WI38 (cell line): ENCODE data around the gene CCDC71.

Experiments
- H3K4me3 ChIP-seq: 2 replicates; pipeline ENCODE4 v1.5.1; 2011; ENCODE audit warnings: low read depth, mild to moderate bottlenecking, control low read depth, low read length
- TF ChIP-seq, protein P1 (sequence below): IDR thresholded peaks from 2 replicates; pipeline ENCODE4 v1.5.1; 2012; ENCODE audit warnings: low read depth, mild to moderate bottlenecking, control low read depth, low read length

Gene CCDC71

DNA sequence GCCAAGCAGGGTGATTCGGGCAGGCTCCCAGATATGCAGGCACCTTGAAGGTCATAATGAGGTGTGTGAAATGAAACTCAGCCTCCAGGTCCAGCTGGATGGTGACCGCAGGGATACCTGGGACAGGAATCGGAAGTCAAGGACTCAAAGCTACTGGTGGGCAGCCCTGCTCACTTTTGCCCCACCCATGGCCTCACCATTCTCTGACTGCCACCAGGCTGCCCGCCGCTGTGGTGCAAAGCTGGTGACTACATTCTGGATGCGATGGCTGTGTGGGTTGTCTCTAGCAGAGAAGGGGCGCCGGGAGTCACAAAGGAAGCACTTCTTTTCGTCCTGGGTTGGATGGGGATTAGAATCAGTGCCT lies 34.1 kb downstream of the CCDC71 start:
- H3K4me3 ChIP-seq = peak overlapping the region; percentile 88
- TF ChIP-seq, protein P1, sequence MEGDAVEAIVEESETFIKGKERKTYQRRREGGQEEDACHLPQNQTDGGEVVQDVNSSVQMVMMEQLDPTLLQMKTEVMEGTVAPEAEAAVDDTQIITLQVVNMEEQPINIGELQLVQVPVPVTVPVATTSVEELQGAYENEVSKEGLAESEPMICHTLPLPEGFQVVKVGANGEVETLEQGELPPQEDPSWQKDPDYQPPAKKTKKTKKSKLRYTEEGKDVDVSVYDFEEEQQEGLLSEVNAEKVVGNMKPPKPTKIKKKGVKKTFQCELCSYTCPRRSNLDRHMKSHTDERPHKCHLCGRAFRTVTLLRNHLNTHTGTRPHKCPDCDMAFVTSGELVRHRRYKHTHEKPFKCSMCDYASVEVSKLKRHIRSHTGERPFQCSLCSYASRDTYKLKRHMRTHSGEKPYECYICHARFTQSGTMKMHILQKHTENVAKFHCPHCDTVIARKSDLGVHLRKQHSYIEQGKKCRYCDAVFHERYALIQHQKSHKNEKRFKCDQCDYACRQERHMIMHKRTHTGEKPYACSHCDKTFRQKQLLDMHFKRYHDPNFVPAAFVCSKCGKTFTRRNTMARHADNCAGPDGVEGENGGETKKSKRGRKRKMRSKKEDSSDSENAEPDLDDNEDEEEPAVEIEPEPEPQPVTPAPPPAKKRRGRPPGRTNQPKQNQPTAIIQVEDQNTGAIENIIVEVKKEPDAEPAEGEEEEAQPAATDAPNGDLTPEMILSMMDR = no peak

DNA sequence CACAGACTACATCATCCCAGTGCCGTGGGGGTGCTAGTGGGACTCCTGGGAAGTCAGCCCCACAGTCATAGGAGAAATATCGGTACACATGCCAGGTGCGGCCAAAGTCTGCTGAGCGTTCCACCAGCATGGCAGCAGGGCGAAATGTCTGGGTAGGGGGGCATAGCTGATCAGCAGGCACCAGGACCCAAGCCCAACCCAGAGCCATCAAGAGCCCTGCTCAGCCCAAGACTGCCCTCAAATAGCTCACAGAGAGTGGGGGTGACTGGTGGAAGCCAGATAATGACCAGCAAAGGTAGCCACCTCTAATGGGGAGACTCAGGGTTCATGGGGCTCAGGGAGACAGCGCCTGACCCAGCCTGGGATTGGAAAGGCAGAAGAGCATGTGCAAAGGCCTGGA lies 34.6 kb downstream of the CCDC71 start:
- peak overlapping the region; percentile 88 for H3K4me3 ChIP-seq
- TF ChIP-seq, protein P1 = no peak

DNA sequence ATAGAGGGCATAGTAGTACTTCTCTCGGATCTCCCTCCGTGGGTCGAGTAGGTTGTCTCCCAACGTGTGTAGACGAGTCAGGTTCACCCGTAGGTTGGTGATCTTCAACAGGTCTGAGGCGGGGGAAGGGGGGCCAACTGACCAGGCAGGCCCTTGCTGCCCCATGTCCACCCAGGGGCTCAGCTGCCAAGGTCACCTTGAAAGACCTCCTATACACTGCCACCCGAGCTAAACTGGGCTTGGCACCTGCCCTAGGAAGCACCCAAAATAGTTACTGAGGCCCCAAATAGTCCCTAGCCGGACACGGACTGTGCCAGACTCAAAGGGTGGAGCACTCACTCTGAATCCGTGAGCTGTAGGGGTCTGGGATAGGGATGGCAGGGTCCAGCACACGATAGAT lies 35.1 kb downstream of the CCDC71 start:
- H3K4me3 ChIP-seq = no peak overlapping the region
- TF ChIP-seq, protein P1 = no peak

DNA sequence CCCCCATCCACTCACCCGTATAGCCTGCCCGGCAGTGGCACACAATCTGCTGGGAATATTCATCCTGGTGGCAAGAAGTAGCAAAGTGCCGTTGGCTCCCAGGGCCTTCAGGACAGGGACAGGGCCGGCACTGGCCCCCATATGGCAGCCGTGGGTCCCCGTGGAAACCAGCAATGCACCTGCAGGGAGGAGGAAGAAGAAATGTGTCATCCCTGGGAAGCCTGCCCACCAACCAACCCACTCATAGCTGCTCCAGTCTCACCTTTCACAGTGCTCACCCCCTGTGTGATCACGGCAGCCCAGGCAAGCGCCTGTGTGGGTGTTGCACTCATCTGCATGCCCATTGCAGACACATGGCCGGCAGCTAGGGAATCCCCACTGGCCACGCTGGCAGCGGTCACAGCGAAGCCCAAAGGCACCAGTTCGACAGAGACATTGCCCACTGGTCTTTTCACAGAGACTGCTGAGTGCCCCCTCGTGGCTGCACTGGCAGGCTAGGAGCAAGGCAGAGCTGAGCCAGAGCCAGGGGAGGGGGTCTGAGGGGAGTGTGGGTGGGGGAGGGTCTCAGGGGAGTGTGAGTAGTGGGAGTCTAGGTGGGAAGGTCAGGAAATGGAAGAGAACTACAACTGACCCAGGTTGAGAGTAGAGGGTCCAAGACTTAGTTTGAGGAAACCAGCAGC lies 41.0 kb downstream of the CCDC71 start:
- TF ChIP-seq, protein P1 = no peak

DNA sequence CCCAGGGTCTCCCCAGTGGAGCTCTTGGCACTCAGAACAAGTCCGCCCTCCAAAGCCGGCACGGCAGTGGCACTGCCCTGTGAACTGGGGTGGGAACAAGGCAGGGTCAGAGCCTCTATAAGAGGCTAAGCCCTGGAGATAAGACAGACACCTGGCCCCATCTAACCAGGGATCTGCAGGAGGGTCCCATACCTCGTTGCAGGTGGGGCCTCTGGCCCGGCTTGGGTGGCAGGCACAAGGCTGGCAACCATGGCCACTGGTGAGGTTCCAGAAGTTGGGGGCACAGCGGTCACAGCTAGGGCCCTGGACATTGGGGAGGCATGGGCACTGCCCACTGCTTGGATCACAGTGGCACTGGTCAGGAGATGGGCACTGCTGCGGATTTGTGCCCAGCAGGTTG lies 41.9 kb downstream of the CCDC71 start:
- H3K4me3 ChIP-seq = no peak overlapping the region
- TF ChIP-seq, protein P1 = no peak

More for the DNA sequence above, 41.0 kb downstream of the CCDC71 start:
- H3K4me3 ChIP-seq = no peak overlapping the region

DNA sequence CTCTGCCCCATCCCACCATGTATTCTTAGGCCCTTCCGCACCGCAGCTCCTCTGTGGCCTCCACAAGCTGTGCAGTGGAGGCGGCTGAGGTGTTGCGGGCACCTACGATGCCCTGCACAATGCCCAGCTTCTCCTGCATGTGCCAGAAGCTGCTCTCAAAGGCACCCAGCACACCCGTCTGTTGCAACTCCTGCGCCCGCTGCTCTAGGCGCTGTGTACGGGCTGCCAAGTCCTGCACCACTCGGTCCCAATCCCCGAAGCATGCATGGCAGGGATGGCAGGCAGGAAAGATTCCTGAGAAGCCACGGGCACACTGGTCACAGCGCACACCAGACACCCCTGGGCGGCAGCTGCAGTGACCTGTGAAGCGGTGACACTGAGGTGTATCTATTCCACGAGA lies 42.4 kb downstream of the CCDC71 start:
- H3K4me3 ChIP-seq = no peak overlapping the region
- TF ChIP-seq, protein P1 = no peak

DNA sequence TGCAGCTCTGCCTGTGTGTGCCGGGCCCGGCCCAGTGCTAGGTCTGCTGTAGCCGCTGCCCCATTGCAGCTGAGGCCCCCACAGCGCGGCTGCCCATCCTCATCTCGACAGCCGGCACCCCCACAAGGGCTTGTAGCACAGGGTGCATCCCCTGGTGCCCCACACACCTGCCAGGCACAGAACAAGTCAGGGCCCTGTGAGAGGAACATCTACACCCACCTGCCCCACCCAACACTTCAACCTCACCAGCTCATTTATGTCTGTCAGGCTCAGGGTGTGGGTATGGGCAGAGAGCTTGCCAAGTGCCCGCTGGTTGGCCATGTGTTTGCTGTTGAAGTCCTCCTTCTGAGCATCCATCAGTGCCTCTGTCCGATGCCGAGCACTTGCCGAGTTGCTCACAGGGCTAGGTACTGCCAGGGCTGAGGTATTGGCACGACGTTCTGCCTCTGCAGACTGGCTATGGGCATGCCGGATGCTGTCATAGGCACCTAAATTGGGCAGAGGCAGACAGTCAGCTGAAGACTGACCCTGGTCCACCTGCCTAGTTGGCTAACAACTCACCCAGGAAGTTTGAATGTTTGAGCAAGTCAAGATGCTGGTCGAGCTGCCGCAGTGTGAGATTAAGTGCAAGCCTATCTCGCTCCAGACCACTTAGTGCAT lies 43.1 kb downstream of the CCDC71 start:
- TF ChIP-seq, protein P1 = no peak
- no peak overlapping the region for H3K4me3 ChIP-seq
